Epithelial cell of esophagus (primary cell): ENCODE measurements around the gene EPHB3.

ENCODE experiments used
- DNase-seq: peaks from one replicate; pipeline ENCODE4 v3.0.0; 2010; ENCODE audit warnings: low read depth
- H3K4me3 ChIP-seq: 2 replicates; pipeline ENCODE4 v1.5.1; 2011; ENCODE audit warnings: mild to moderate bottlenecking, low read length, control low read depth
- CTCF ChIP-seq: IDR thresholded peaks from 2 replicates; pipeline ENCODE4 v1.5.1; 2011; ENCODE audit warnings: low read depth, mild to moderate bottlenecking, low read length, control low read depth, inconsistent platforms; ENCODE audit not compliant: insufficient read depth; ENCODE audit errors: missing control alignments

EPHB3 gene

DNA sequence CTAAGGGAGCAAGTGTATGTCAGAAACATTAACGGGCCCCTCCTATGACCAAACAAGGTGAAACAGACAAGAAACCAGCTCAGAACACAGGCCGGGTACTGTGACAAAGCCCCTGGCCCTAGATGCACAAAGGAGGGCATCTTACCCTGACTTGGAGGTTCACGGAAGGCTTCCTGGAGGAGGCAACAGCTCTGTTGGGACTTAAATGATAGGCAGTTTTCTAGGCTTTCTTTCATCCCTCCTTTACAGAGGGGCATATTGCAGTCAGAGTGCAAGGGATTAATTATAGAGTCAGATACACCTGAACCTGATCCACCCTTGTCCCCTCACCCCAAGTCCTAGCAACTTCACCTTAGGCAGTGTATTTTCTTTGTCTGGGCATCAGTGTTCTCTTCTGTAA is 8.4 kb downstream of the EPHB3 start:
- no peak for TF ChIP-seq CTCF
- H3K4me3 ChIP-seq = no peak overlapping the region
- DNase-seq = no peak

DNA sequence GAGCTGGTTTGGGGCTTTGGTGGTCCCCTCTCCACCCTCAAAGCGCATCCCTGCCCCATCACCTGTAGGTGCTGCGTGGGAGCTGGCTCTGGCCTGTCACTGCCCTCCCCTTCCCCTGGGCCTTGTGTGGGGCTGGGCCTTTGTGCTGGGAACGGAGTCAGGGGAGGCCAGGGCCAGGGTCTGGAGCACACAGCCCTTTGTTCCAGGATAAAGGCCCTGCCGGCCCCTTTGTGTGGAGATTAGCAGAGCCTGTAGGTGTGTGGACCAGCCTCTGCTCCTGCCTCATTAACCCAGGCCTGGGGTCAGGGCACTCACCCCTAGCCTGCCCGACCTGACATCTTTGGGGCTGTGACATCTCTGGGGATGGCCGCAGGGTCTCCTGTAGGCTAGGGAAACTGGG is 8.9 kb downstream of the EPHB3 start:
- H3K4me3 ChIP-seq = no peak overlapping the region
- TF ChIP-seq CTCF = no peak
- no peak for DNase-seq

- no peak for DNase-seq
- TF ChIP-seq CTCF = no peak
- H3K4me3 ChIP-seq = no peak overlapping the region
Measured at GRCh38 chr3:184571750-184572377, 10.3 kb downstream of the EPHB3 start.

GRCh38 chr3:184572633-184573270 is 11.2 kb downstream of the EPHB3 start:
- DNase-seq = no peak
- no peak for TF ChIP-seq CTCF
- H3K4me3 ChIP-seq = no peak overlapping the region

DNA sequence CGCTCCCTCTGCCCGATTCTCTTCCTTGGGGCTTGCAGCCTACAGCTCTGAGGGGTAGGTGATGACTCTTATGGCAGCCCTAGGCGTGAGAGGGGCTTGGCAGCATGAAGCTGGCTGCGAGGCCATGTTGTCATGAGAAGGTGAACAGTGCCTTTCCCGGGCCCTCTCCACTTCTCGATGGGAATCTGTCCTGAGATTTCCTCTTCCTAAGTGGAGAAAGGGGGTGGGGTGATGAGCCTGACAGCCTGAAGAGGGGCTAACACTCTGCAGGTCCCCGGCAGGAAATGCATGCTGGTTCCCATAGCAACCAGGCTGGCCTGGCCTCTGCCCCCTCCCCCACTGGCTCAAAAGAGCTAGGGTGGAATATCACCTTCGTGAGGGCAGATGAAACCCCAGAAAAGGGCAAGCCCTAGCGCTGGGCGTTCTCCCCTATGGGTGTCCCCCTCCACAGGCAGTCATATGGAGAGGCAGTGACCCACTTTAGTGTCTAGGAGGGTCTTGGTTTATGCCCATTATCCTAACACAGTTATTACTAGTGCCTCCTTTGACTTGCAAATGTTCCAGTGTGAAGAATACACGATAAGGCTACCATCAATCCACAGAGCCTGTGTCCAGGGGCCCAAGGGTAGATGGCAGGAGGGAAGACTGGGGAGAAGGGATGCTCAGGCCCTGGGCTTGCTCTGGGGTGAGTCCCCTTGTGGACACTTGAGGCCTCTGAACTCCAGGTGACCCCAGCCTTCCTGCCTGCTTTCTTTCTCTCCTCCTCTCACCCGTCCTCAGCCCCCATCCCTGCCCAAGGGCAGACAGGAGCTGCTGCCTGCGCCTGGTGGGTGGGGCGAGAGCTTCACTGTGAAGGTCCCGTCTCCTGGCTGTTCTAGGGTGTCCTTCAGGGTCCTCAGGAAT is 13.2 kb downstream of the EPHB3 start:
- DNase-seq = no peak
- no peak for TF ChIP-seq CTCF
- no peak overlapping the region for H3K4me3 ChIP-seq

DNA sequence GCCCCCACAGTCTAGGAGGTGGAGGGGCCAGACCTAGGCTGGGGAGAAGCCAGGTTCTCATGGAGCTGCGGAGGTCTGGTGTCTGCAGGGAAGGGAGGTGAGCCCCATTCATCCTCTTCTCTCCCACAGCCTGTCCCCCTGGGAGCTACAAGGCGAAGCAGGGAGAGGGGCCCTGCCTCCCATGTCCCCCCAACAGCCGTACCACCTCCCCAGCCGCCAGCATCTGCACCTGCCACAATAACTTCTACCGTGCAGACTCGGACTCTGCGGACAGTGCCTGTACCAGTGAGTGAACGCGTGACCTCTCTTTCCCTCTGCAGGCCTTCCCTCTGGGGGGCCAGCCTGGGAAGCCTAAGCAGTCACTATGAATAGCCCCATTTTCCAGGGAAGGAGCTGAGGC is 14.1 kb downstream of the EPHB3 start:
- no peak for TF ChIP-seq CTCF
- no peak for DNase-seq
- H3K4me3 ChIP-seq = no peak overlapping the region
